ENCODE data around the gene TKTL1.

Gene TKTL1

DNA sequence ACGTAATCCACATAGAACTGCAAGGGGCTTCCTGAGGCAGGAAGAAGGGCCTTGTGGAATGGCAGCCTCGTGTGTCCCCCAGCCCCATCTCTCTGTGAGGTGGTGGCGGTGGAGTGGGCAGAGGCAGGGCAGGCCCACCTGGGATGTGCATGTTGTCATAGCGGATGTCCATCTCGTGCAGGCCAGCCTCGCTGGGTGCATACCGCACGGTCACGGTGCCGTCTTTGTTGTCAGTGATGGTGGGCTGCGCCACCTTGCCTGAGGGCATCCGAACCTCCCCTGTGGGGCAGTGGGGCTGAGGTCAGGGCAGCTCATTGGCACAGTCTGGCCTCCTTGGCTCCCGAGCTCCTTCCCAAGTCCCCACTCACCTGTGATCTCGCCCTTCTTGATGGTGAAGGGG lies 58.4 kb downstream of the TKTL1 start:
- no peak overlapping the region for H3K27ac ChIP-seq (ENCODE audit: low read depth, low read length)
- H4K20me1 ChIP-seq (ENCODE audit: control insufficient read depth, insufficient read depth, low read depth, low read length), result no peaks in the 10 kb centered on the region
- no peaks in the 10 kb centered on the region for H3K9me3 ChIP-seq (ENCODE audit: control insufficient read depth, insufficient read depth, low read length)
- no peaks in the 10 kb centered on the region for H3K27me3 ChIP-seq (ENCODE audit: control insufficient read depth, low read length)
- no peaks in the 10 kb centered on the region for H3K4me1 ChIP-seq (ENCODE audit: control insufficient read depth, low read length)
- H3K4me3 ChIP-seq (ENCODE audit: low read length), result no peak overlapping the region
- no peaks in the 10 kb centered on the region for H3K9me2 ChIP-seq (replicated peaks; ENCODE audit: control insufficient read depth, low read length)
- no peaks in the 10 kb centered on the region for H3F3A ChIP-seq (ENCODE audit: control insufficient read depth, insufficient read depth)
- H3K36me3 ChIP-seq (ENCODE audit: control insufficient read depth, low read length), result peaks cover 10% of the 10 kb centered on the region; the same call in 1 of the 2 replicates
- no peak overlapping the region for H3K4me2 ChIP-seq (ENCODE audit: low read length)
- no peaks in the 10 kb centered on the region for H3K79me2 ChIP-seq (ENCODE audit: control insufficient read depth, low read length)
- TF ChIP-seq CTCF (IDR thresholded peaks at IDR 0.05; ENCODE audit: low read depth, low read length, poor library complexity, severe bottlenecking), result no peak
- TF ChIP-seq EZH2phosphoT487 (IDR thresholded peaks at IDR 0.05; ENCODE audit: borderline replicate concordance, low read length), result no peak

- Histone ChIP-seq H3K4me3 (ENCODE audit: low read length) (no peak overlapping the region), H3K27ac (ENCODE audit: low read depth, low read length) (no peak overlapping the region), H3K4me2 (ENCODE audit: low read length) (no peak overlapping the region), H3K9me2 (replicated peaks; ENCODE audit: control insufficient read depth, low read length) (no peaks in the 10 kb centered on the region), H3F3A (ENCODE audit: control insufficient read depth, insufficient read depth) (no peaks in the 10 kb centered on the region), H3K4me1 (ENCODE audit: control insufficient read depth, low read length) (no peaks in the 10 kb centered on the region), H3K9me3 (ENCODE audit: control insufficient read depth, insufficient read depth, low read length) (no peaks in the 10 kb centered on the region), H3K36me3 (ENCODE audit: control insufficient read depth, low read length) (peaks cover 11% of the 10 kb centered on the region; the same call in 1 of the 2 replicates), H4K20me1 (ENCODE audit: control insufficient read depth, insufficient read depth, low read depth, low read length) (no peaks in the 10 kb centered on the region), H3K79me2 (ENCODE audit: control insufficient read depth, low read length) (no peaks in the 10 kb centered on the region), H3K27me3 (ENCODE audit: control insufficient read depth, low read length) (no peaks in the 10 kb centered on the region)
- no peak for TF ChIP-seq EZH2phosphoT487 (IDR thresholded peaks at IDR 0.05; ENCODE audit: borderline replicate concordance, low read length)
- no peak for TF ChIP-seq CTCF (IDR thresholded peaks at IDR 0.05; ENCODE audit: low read depth, low read length, poor library complexity, severe bottlenecking)
Observed at GRCh38 chrX:154354516-154354915, 58.9 kb downstream of the TKTL1 start.

DNA sequence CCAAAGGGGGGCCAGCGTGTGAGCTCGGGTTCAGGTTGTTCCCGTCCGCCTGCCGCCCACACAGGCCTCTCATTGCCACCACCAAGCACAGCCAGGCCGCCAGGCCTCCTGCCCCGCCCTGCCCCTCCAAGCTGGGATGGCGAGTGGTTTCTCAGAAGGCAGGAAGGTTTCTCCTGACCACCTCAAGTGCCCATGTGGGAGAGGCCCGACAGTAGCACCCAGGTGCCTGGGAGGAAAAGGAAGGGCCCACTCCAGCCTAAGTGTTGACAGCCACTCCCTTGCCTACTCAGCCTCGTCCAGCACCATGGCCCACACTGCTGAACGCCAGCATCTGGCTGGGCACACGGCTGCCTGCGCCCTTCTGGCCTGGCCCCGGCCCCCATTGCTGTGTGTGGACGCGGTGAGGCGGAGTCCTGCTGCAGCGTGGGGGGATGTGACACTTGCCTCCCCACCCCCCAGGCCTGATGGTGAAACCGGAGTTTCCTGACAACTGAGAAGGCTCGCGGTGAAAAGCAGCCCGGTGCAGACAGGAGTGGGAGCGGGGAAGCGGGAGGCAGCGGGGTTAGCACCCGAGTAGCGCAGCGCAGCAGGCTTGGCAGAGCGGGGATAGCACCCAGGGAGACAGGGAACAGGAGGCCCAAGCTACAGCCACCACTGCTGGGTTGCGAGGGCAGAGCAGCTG lies 59.6 kb downstream of the TKTL1 start:
- Histone ChIP-seq H3K4me3 (ENCODE audit: low read length) (no peak overlapping the region), H3K36me3 (ENCODE audit: control insufficient read depth, low read length) (peaks cover 11% of the 10 kb centered on the region; the same call in 1 of the 2 replicates), H3K4me1 (ENCODE audit: control insufficient read depth, low read length) (no peaks in the 10 kb centered on the region), H3K27me3 (ENCODE audit: control insufficient read depth, low read length) (no peaks in the 10 kb centered on the region), H3K79me2 (ENCODE audit: control insufficient read depth, low read length) (no peaks in the 10 kb centered on the region), H3F3A (ENCODE audit: control insufficient read depth, insufficient read depth) (no peaks in the 10 kb centered on the region), H3K9me2 (replicated peaks; ENCODE audit: control insufficient read depth, low read length) (no peaks in the 10 kb centered on the region), H4K20me1 (ENCODE audit: control insufficient read depth, insufficient read depth, low read depth, low read length) (no peaks in the 10 kb centered on the region), H3K9me3 (ENCODE audit: control insufficient read depth, insufficient read depth, low read length) (no peaks in the 10 kb centered on the region), H3K27ac (ENCODE audit: low read depth, low read length) (no peak overlapping the region), H3K4me2 (ENCODE audit: low read length) (no peak overlapping the region)
- no peak for TF ChIP-seq EZH2phosphoT487 (IDR thresholded peaks at IDR 0.05; ENCODE audit: borderline replicate concordance, low read length)
- TF ChIP-seq CTCF (IDR thresholded peaks at IDR 0.05; ENCODE audit: low read depth, low read length, poor library complexity, severe bottlenecking), result no peak

Data from DOHH2 (cell line).